NCI-H748 (cell line): Measurements from ENCODE around the gene FXYD1.
"Not testable (repeated sequence)": the region's sequence is repeated elsewhere in the genome, so short reads cannot be mapped to it uniquely, and the experiment has no call there.

Experiments
- DNase-seq: peaks from one replicate; lab custom pipeline; 2025; ENCODE audit not compliant: unreplicated experiment; lab: John Stamatoyannopoulos, UW

FXYD1 gene

GRCh38 chr19:35138305-35138892, at the start of gene FXYD1:
Gene FXYD1, plus strand, starts transcription at chr19:35138824. Its CDS starts 1,256 bp downstream, at chr19:35140080.
- no peak for DNase-seq

- DNase-seq = no peak
These were observed 49.1 kb upstream of the FXYD1 start for GRCh38 chr19:35089554-35089953.

- DNase-seq = no peak
These were observed 48.5 kb upstream of the FXYD1 start for GRCh38 chr19:35090160-35090505.

GRCh38 chr19:35090506-35091214, 48.0 kb upstream of the FXYD1 start:
- DNase-seq = peak; percentile 65

- no peak for DNase-seq
These were observed 45.2 kb upstream of the FXYD1 start for GRCh38 chr19:35093430-35093829.

- DNase-seq = no peak
These were observed 44.5 kb upstream of the FXYD1 start for GRCh38 chr19:35093941-35094647.

- no peak for DNase-seq
These were observed 44.0 kb upstream of the FXYD1 start for GRCh38 chr19:35094656-35095055.

- DNase-seq = no peak
These were observed 42.8 kb upstream of the FXYD1 start for GRCh38 chr19:35095667-35096368.

GRCh38 chr19:35098413-35099049, 40.1 kb upstream of the FXYD1 start:
- no peak for DNase-seq

- no peak for DNase-seq
These were observed 39.3 kb upstream of the FXYD1 start for GRCh38 chr19:35099155-35099896.

GRCh38 chr19:35099897-35100275, 38.7 kb upstream of the FXYD1 start:
- DNase-seq = no peak

- no peak for DNase-seq
These were observed 37.8 kb upstream of the FXYD1 start for GRCh38 chr19:35100588-35101533.

- DNase-seq = not testable (repeated sequence)
These were observed 36.7 kb upstream of the FXYD1 start for GRCh38 chr19:35101949-35102348.

- DNase-seq = not testable (repeated sequence)
These were observed 35.0 kb upstream of the FXYD1 start for GRCh38 chr19:35103614-35104013.

- DNase-seq = no peak
These were observed 34.3 kb upstream of the FXYD1 start for GRCh38 chr19:35104361-35104760.

- no peak for DNase-seq
These were observed 33.6 kb upstream of the FXYD1 start for GRCh38 chr19:35105047-35105410.

- no peak for DNase-seq
These were observed 33.0 kb upstream of the FXYD1 start for GRCh38 chr19:35105411-35106290.

- DNase-seq = no peak
These were observed 32.4 kb upstream of the FXYD1 start for GRCh38 chr19:35106291-35106583.
